ENCODE results near the gene ZNF814. TPM values are rescaled to one million over a fixed set of nuclear protein-coding genes. Genes with fewer than 3 reads are reported as not detected.
"Not testable (repeated sequence)": the region's sequence is repeated elsewhere in the genome, so short reads cannot be mapped to it uniquely, and the experiment has no call there.

ZNF814 gene
- total RNA-seq, 2 experiments from 2014 or later: 29.0 to 34.7 TPM

DNA sequence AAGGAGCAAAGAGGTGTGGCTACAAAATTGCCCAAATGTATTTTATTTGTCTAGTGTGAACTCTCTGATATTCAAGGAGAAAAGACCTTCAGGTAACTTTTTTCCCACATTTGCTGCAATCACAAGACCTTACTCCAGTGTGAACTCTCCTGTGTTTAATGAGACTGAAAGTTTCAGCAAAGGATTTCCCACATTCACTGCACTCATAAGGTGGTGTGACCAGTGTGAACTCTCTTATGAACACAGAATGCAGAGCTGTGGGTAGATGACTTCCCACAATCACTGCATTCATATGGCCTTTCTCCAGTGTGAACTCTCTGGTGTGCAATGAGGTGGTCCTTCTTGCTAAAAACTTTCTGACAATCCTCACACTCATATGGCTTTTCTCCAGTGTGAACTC lies 16.4 kb downstream of the ZNF814 start:
- Mint-ChIP-seq H3K27ac (no peak overlapping the region), H3K27me3 (no peaks in the 10 kb centered on the region), H3K9me3 (peaks cover 22% of the 10 kb centered on the region), H3K4me1 (ENCODE audit: low read depth) (no peaks in the 10 kb centered on the region), H3K36me3 (ENCODE audit: low read depth) (peaks cover 89% of the 10 kb centered on the region), H3K4me3 (no peak overlapping the region)
- ChIA-PET CTCF (no interaction called here), POLR2A (no interaction called here)
- H3K27me3 ChIP-seq (ENCODE audit: control insufficient read depth in 1 of 2, insufficient read depth in 2 of 2, low read length in 2 of 2): no peaks in the 10 kb centered on the region
- H3K4me3 ChIP-seq (ENCODE audit: low read length): no peak overlapping the region
- DNase-seq (no peak), ATAC-seq (ENCODE audit: poor library complexity) (no peak)
- no peak overlapping the region for H3K27ac ChIP-seq (ENCODE audit: low read depth in 1 of 2, low read length in 2 of 2)
- peaks cover 56 to 90% of the 10 kb centered on the region in 2 experiments for H3K9me3 ChIP-seq (ENCODE audit: control insufficient read depth in 1 of 2, insufficient read depth in 1 of 2, low read length in 2 of 2)
- TF ChIP-seq, protein P1, sequence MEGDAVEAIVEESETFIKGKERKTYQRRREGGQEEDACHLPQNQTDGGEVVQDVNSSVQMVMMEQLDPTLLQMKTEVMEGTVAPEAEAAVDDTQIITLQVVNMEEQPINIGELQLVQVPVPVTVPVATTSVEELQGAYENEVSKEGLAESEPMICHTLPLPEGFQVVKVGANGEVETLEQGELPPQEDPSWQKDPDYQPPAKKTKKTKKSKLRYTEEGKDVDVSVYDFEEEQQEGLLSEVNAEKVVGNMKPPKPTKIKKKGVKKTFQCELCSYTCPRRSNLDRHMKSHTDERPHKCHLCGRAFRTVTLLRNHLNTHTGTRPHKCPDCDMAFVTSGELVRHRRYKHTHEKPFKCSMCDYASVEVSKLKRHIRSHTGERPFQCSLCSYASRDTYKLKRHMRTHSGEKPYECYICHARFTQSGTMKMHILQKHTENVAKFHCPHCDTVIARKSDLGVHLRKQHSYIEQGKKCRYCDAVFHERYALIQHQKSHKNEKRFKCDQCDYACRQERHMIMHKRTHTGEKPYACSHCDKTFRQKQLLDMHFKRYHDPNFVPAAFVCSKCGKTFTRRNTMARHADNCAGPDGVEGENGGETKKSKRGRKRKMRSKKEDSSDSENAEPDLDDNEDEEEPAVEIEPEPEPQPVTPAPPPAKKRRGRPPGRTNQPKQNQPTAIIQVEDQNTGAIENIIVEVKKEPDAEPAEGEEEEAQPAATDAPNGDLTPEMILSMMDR (IDR thresholded peaks at IDR 0.05): no peak
- peaks cover 31% of the 10 kb centered on the region for H3K36me3 ChIP-seq (ENCODE audit: insufficient read depth, low read length)
- intact Hi-C loops (cut with DNase I, micrococcal nuclease): no loop called here
- no peaks in the 10 kb centered on the region for H3K4me1 ChIP-seq (ENCODE audit: insufficient read depth, low read length)

DNA sequence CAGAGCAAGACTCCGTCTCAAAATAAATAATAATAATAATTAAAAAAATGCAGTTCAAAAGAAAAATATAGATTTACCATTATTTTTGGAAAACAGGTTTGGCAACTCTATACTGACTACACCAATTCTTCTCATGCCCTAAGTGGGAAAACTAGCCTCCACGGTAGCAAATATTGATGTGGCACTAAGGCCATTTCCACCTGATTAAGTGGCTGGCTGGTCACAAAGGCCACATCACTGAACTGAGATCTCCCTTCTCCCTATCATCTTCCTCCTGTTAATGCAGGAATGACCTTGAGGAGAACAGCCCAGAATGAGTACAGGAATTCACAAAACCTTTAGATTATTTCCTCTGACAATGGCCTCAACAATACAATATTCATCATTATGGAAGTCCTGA lies 18.6 kb downstream of the ZNF814 start:
- Mint-ChIP-seq H3K4me3 (no peak overlapping the region), H3K9me3 (peaks cover 14% of the 10 kb centered on the region), H3K36me3 (ENCODE audit: low read depth) (peaks cover 88% of the 10 kb centered on the region), H3K27ac (no peak overlapping the region), H3K4me1 (ENCODE audit: low read depth) (no peaks in the 10 kb centered on the region), H3K27me3 (no peaks in the 10 kb centered on the region)
- Histone ChIP-seq H3K27ac (ENCODE audit: low read depth in 1 of 2, low read length in 2 of 2) (no peak overlapping the region), H3K4me1 (ENCODE audit: insufficient read depth, low read length) (no peaks in the 10 kb centered on the region), H3K27me3 (ENCODE audit: control insufficient read depth in 1 of 2, insufficient read depth in 2 of 2, low read length in 2 of 2) (no peaks in the 10 kb centered on the region), H3K9me3 (ENCODE audit: control insufficient read depth in 1 of 2, insufficient read depth in 1 of 2, low read length in 2 of 2) (peaks cover 60 to 88% of the 10 kb centered on the region in 2 experiments), H3K4me3 (ENCODE audit: low read length) (no peak overlapping the region), H3K36me3 (ENCODE audit: insufficient read depth, low read length) (peaks cover 25% of the 10 kb centered on the region)
- intact Hi-C loops (cut with DNase I, micrococcal nuclease): no loop called here
- TF ChIP-seq, protein P1 (IDR thresholded peaks at IDR 0.05): no peak
- DNase-seq: no peak
- ChIA-PET POLR2A (interaction anchor here (0.7 kb wide), 1 partner anchor 452 kb away, joined by 3 read pairs; no protein-coding TSS in a partner anchor), CTCF (no interaction called here)
- no peak for ATAC-seq (ENCODE audit: poor library complexity)

DNA sequence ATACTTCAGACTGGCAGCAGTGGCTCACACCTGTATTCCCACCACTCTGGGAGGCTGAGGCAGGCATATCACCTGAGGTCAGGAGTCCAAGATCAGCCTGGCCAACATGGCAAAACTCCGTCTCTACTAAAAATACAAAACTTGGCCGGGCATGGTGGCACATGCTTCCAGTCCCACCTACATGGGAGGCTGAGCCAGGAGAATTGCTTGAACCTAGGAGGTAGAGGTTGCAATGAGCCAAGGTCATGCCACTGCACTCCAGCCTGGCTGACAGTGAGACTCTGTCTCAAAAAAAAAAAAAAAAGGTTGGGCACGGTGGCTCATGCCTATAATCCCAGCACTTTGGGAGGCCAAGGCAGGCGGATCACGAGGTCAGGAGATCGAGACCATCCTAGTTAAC lies 19.2 kb downstream of the ZNF814 start:
- H3K4me1 ChIP-seq (ENCODE audit: insufficient read depth, low read length); CTCF ChIA-PET; DNase-seq; intact Hi-C loops (cut with DNase I, micrococcal nuclease); ATAC-seq (ENCODE audit: poor library complexity); H3K4me3 Mint-ChIP-seq; H3K27me3 Mint-ChIP-seq; H3K4me1 Mint-ChIP-seq (ENCODE audit: low read depth); H3K27ac Mint-ChIP-seq; H3K27ac ChIP-seq (ENCODE audit: low read depth in 1 of 2, low read length in 2 of 2); H3K4me3 ChIP-seq (ENCODE audit: low read length); H3K27me3 ChIP-seq (ENCODE audit: control insufficient read depth in 1 of 2, insufficient read depth in 2 of 2, low read length in 2 of 2): not testable (repeated sequence)
- H3K9me3 Mint-ChIP-seq: peaks cover 14% of the 10 kb centered on the region
- H3K36me3 Mint-ChIP-seq (ENCODE audit: low read depth): peaks cover 88% of the 10 kb centered on the region
- POLR2A ChIA-PET: interaction anchor here (0.7 kb wide), 1 partner anchor 451 kb away, joined by 3 read pairs; no protein-coding TSS in a partner anchor
- H3K9me3 ChIP-seq (ENCODE audit: control insufficient read depth in 1 of 2, insufficient read depth in 1 of 2, low read length in 2 of 2): peaks cover 60 to 91% of the 10 kb centered on the region in 2 experiments
- peaks cover 27% of the 10 kb centered on the region for H3K36me3 ChIP-seq (ENCODE audit: insufficient read depth, low read length)

DNA sequence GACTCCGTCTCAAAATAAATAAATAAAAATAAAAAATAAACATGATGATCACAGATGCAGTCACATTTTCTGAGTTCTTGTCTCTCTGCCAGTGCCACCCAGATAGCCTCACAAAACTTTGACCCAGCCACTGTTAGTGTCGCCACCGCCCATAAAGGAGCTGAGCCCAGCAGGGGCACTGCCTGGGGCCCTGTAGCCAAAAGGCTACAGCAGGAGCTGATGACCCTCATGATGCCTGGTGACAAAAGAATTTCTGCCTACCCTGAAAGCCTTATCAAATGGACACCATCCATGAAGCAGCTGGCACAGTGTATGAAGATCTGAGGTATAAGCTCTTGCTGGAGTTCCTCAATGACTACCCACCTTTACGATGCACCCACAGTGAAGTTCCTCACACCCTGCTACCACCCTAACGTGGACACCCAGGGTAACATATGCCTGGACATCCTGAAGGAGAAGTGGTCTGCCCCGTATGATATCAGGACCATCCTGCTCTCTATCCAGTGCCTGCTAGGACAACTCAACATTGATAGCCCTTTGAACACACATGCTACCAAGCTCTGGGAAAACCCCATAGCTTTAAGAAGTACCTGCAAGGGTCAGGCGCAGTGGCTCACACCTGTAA lies 20.9 kb downstream of the ZNF814 start:
- Histone ChIP-seq H3K27me3 (ENCODE audit: control insufficient read depth in 1 of 2, insufficient read depth in 2 of 2, low read length in 2 of 2) (no peaks in the 10 kb centered on the region), H3K27ac (ENCODE audit: low read depth in 1 of 2, low read length in 2 of 2) (no peak overlapping the region), H3K4me1 (ENCODE audit: insufficient read depth, low read length) (no peaks in the 10 kb centered on the region), H3K4me3 (ENCODE audit: low read length) (no peak overlapping the region), H3K9me3 (ENCODE audit: control insufficient read depth in 1 of 2, insufficient read depth in 1 of 2, low read length in 2 of 2) (peaks cover 73 to 84% of the 10 kb centered on the region in 2 experiments), H3K36me3 (ENCODE audit: insufficient read depth, low read length) (peaks cover 29% of the 10 kb centered on the region)
- ChIA-PET POLR2A (no interaction called here), CTCF (no interaction called here)
- H3K27me3 Mint-ChIP-seq: no peaks in the 10 kb centered on the region
- H3K4me1 Mint-ChIP-seq (ENCODE audit: low read depth): no peaks in the 10 kb centered on the region
- ATAC-seq (ENCODE audit: poor library complexity): no peak
- H3K4me3 Mint-ChIP-seq: no peak overlapping the region
- intact Hi-C loops (cut with DNase I, micrococcal nuclease): no loop called here
- no peak for DNase-seq
- peaks cover 5% of the 10 kb centered on the region for H3K9me3 Mint-ChIP-seq
- peaks cover 88% of the 10 kb centered on the region for H3K36me3 Mint-ChIP-seq (ENCODE audit: low read depth)
- no peak overlapping the region for H3K27ac Mint-ChIP-seq
- TF ChIP-seq, protein P1 (IDR thresholded peaks at IDR 0.05): no peak

DNA sequence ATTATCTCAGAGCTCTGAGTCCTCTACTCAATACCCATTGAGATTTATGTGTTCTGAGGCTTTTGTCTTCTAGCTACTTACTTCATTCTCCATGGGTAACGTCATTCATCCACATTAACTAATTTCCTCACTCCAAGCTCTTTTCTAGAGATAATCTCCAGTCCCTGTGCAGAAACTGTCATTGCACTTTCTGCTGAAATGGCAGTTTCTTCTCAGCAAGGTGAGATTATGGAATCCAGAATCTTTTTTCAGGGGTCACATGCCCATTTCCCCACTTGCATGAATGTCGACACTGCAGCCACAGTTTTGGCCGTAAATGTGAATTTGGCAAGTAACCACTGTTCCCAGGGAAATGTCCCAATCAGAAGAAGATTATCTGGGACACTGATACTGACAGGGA lies 26.5 kb downstream of the ZNF814 start:
- H3K9me3 Mint-ChIP-seq; H3K4me1 Mint-ChIP-seq (ENCODE audit: low read depth); H3K27ac Mint-ChIP-seq; H3K4me3 Mint-ChIP-seq; H3K27me3 ChIP-seq (ENCODE audit: control insufficient read depth in 1 of 2, insufficient read depth in 2 of 2, low read length in 2 of 2); H3K4me1 ChIP-seq (ENCODE audit: insufficient read depth, low read length); H3K27ac ChIP-seq (ENCODE audit: low read depth in 1 of 2, low read length in 2 of 2); DNase-seq; CTCF ChIA-PET; H3K27me3 Mint-ChIP-seq; ATAC-seq (ENCODE audit: poor library complexity); POLR2A ChIA-PET; H3K4me3 ChIP-seq (ENCODE audit: low read length); intact Hi-C loops (cut with DNase I, micrococcal nuclease): not testable (repeated sequence)
- peaks cover 94% of the 10 kb centered on the region for H3K36me3 Mint-ChIP-seq (ENCODE audit: low read depth)
- Histone ChIP-seq H3K36me3 (ENCODE audit: insufficient read depth, low read length) (peaks cover 68% of the 10 kb centered on the region), H3K9me3 (ENCODE audit: control insufficient read depth in 1 of 2, insufficient read depth in 1 of 2, low read length in 2 of 2) (peaks cover 68 to 79% of the 10 kb centered on the region in 2 experiments)

Data from CD4-positive, alpha-beta T cell (primary cell).